Measurements from ENCODE around the gene ARRDC2.

The ARRDC2 gene

GRCh38 chr19:17989425-17990094 lies 18.4 kb upstream of the ARRDC2 start:
- in situ Hi-C loops (cut with HindIII; ENCODE audit: low sequenced_read_pairs): no loop called here

DNA sequence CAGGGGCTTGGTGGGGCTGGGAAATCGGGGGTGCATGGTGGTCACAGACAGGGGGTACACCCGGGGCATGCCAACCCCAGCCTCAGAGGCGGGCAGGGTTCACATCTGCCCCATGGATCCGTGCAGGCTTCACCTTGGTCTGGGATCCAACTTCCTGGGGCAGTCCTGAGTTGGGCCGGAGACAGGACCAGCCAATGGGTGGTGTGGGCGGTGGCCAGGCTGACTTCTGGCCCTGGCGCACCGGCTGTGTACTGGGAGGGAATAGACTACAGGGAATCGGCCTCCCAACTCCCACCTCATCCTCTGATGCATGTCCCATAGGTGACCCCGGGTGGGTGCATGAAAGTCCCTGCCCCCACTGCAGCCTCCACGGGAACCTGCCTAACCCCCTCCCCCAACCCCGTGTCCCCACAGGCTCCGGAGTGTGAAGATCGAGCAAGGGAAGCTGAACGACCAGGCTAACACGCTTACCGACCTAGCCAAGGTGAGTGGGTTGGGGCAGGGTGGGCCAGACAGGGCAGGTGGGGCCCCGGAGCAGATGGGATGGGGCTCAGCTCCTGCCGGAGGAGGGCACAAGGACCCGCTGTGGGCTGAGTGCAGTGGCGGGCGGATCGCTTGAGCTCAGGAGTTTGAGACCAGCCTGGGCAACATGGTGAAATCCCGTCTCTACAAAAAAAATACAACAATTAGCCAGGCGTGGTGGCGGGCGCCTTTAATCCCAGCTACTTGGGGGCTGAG lies 14.7 kb upstream of the ARRDC2 start:
- in situ Hi-C loops (cut with HindIII; ENCODE audit: low sequenced_read_pairs): no loop called here

DNA sequence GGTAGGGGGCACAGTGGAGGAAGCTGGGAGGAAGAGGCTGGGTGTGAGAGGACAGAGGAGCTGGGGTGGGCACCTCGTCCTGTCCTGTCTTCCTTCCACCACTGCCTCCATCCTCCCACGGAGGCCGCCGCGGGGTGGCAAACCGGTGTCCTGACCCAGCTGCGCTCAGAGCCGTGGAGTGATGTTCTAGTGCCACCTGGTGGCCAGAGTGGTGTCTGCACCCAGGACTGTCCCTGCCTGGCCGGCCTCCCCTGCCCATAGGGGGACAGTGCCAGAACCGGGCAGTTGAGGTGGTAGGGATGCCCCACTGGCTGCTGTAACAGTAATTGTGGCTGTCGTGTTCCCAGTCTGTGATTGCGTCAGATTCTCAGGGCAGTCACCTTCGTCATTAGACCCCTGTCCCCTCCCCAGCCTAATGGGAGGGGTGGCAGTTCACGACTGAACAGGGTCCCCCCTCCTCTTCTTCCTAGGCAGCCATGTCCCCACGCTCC lies 11.1 kb upstream of the ARRDC2 start:
- in situ Hi-C loops (cut with HindIII; ENCODE audit: low sequenced_read_pairs): no loop called here

DNA sequence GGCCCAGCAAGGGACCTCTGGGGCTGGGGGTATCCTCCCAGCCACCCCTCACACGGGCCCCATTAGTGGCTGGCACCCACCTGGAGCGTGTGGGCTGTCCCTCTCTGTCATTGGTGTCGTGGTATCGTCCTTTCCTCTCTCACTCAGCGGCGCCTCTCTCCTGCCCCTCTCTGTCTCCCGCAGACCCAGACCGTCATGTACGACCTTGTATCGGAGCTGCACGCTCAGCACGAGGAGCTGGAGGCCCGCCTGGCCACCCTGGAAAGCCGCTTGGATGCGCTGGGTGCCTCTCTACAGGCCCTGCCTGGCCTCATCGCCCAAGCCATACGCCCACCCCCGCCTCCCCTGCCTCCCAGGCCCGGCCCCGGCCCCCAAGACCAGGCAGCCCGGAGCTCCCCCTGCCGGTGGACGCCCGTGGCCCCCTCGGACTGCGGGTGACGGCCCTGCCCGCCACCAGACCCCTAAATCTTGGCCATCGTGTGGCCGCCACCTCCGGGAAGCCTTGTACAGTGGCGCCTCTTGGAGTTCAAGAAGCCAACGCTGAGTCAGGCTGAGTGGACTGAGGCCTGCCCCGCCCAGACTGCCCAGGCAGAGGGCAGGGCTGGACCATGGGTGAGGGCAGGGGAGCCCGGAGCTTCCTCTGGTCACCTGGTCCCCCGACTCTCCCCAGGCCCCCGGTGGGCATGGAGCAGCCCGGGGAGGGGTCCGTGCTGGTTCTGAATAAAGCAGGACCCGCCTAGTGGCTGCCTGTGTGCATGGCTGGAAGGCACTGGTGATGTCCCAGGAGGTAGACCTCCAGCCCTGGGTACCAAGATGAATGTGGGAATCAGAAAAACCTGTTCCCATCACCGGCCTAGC lies 9.8 kb upstream of the ARRDC2 start:
- in situ Hi-C loops (cut with HindIII; ENCODE audit: low sequenced_read_pairs): no loop called here

DNA sequence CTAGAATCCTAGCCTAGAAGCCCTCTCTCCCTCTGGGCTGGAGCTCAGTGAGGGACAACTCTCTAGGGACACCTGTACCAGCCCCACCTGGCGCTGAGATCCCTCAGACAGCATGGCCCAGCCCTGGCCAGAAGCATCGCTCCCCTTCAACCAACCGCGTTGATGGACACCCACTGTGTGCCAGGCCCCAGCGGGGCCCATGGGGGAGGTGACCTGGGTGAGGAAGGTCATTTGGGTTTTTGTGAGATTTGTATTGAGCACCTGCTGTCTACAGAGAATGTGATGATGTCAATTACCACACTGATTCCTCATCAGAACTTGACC lies 9.2 kb upstream of the ARRDC2 start:
- in situ Hi-C loops (cut with HindIII; ENCODE audit: low sequenced_read_pairs): no loop called here

GRCh38 chr19:17999684-18000479 lies 8.1 kb upstream of the ARRDC2 start:
- in situ Hi-C loops (cut with HindIII; ENCODE audit: low sequenced_read_pairs): loop anchor here (5.0 to 10.0 kb wide), 3 partner anchors 48 to 165 kb away; no protein-coding TSS in a partner anchor

- in situ Hi-C loops (cut with HindIII; ENCODE audit: low sequenced_read_pairs): loop anchor here (5.0 to 10.0 kb wide), 3 partner anchors 48 to 164 kb away; no protein-coding TSS in a partner anchor
These were observed 7.5 kb upstream of the ARRDC2 start for GRCh38 chr19:18000480-18000914.

GRCh38 chr19:18000915-18001776 lies 6.8 kb upstream of the ARRDC2 start:
- in situ Hi-C loops (cut with HindIII; ENCODE audit: low sequenced_read_pairs): loop anchor here (5.0 to 10.0 kb wide), 3 partner anchors 49 to 164 kb away; no protein-coding TSS in a partner anchor

DNA sequence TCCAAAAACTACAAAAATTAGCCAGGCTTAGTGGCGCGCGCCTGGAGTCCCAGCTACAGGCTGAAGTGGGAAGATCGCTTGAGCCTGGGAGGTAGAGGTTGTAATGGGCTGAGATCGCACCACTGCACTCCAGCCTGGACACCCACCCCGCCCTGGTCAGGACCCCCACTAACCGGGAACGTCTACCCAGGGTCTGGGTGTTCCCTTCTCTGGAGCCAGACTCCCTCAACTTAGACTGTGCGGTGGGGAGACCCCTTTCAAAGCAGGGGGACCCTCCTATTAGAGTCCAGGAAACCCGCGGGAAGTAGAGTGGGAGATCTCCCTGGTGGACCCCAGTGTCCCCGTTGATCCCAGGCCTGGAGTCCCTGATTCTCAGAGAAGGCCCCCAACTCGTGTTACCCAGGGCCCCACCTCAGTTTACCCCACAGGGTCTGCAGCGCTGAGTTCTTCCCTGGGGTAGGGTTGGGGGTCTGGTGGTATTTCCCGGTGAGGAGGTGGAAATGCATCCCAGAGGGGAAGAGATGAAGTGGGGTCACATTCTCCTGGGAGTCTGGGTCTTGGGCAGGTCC lies 6.1 kb upstream of the ARRDC2 start:
- in situ Hi-C loops (cut with HindIII; ENCODE audit: low sequenced_read_pairs): loop anchor here (5.0 to 10.0 kb wide), 3 partner anchors 50 to 163 kb away; no protein-coding TSS in a partner anchor

- in situ Hi-C loops (cut with HindIII; ENCODE audit: low sequenced_read_pairs): loop anchor here (5.0 to 10.0 kb wide), 3 partner anchors 50 to 162 kb away; no protein-coding TSS in a partner anchor
These were observed 5.6 kb upstream of the ARRDC2 start for GRCh38 chr19:18002347-18002850.

DNA sequence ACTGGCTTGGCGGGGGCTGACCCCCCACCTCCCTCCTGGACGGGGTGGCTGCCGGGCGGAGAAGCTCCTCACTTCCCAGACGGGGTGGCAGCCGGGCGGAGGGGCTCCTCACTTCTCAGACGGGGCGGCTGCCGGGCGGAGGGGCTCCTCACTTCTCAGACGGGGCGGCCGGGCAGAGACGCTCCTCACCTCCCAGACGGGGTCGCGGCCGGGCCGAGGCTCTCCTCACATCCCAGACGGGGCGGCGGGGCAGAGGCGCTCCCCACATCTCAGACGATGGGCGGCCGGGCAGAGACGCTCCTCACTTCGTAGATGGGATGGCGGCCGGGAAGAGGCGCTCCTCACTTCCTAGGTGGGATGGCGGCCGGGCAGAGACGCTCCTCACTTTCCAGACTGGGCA lies 2.2 kb upstream of the ARRDC2 start:
- in situ Hi-C loops (cut with HindIII; ENCODE audit: low sequenced_read_pairs): loop anchor here (10.0 kb wide), 1 partner anchor 159 kb away; no protein-coding TSS in a partner anchor

DNA sequence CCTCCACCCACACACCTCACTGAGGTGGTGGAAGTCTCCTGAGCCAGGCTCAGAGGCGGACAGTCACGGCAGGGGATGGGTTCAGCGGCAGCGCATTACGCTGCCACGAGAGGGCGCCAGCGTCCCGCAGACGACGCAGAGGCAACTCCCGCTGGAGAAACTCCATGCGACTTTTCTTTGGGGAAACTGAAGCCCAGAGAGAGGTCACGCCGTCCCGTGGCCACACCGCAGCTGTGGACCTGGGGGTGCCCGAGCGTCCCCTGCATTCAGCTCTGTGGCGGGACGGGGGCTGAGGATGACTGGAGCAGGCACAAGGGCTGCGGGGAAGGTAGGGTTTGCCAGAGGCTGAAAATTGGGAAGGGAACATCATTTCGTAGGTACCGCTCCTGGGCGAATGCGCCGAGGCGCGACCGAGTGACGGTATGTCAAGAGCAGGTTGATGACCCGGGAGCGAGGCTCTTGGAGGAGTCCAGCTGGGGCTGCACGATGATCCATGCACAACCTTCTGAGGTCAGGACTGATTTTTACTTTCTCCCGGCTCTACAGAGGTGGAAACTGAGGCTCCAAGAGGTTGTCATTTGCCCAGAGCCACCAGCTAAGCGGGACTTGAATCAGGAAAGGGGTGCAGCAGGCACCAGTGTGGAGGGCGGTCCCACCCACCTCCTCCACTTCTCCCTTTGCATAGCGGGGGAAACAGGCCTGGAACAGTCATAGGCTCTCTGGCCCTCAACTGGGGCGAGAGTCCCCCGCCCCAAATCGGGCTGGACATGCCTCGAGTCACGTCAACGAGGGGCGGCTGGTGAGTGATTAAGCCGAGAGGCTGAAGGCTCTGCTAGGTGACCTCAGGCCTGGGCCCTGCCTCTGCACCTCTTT lies 690 bp upstream of the ARRDC2 start:
- in situ Hi-C loops (cut with HindIII; ENCODE audit: low sequenced_read_pairs): loop anchor here (10.0 kb wide), 1 partner anchor 158 kb away; no protein-coding TSS in a partner anchor

- in situ Hi-C loops (cut with HindIII; ENCODE audit: low sequenced_read_pairs): loop anchor here (10.0 kb wide), 1 partner anchor 156 kb away; no protein-coding TSS in a partner anchor
These were observed 844 bp downstream of the ARRDC2 start for GRCh38 chr19:18008814-18009213.

GRCh38 chr19:18009412-18010066 lies 1.6 kb downstream of the ARRDC2 start:
- in situ Hi-C loops (cut with HindIII; ENCODE audit: low sequenced_read_pairs): loop anchor here (10.0 kb wide), 1 partner anchor 155 kb away; no protein-coding TSS in a partner anchor

DNA sequence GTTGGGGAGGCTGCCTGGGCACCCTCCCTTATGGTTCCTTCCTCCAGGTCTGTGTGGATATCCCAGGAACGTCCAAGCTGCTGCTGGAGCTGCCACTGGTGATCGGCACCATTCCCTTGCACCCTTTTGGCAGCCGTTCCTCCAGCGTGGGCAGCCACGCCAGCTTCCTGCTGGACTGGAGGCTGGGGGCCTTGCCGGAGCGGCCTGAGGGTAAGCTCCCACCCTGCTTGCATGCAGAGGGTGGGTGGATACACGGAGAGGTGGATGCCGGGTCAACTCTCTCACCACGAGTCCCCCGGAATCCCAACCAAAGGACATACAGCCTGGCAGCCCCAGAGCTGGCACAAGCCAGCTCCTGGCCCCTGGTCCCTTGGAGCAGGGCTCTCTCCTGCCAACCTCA lies 2.2 kb downstream of the ARRDC2 start:
- in situ Hi-C loops (cut with HindIII; ENCODE audit: low sequenced_read_pairs): no loop called here

GRCh38 chr19:18013210-18014111 lies 5.5 kb downstream of the ARRDC2 start:
- in situ Hi-C loops (cut with HindIII; ENCODE audit: low sequenced_read_pairs): no loop called here

All from endothelial cell of hepatic sinusoid (primary cell).